Measurements from ENCODE around the gene THAP8.

THAP8 gene

GRCh38 chr19:36093687-36094086, 39.6 kb upstream of the THAP8 start:
- DNase-seq (ENCODE audit: extremely low spot score) = no peak
- POLR2A ChIA-PET = no interaction called here
- CTCF ChIA-PET = no interaction called here
- TF ChIP-seq FOXK2 (IDR thresholded peaks at IDR 0.05) = no peak
- no peak for TF ChIP-seq L3MBTL2 (conservative IDR thresholded peaks at IDR 0.05)
- TF ChIP-seq LEF1 (IDR thresholded peaks at IDR 0.05; ENCODE audit: borderline replicate concordance) = no peak
- no peak for TF ChIP-seq TARDBP (IDR thresholded peaks at IDR 0.05)
- TF ChIP-seq SP1 (IDR thresholded peaks at IDR 0.05) = no peak
- no peak for TF ChIP-seq ELF4 (IDR thresholded peaks at IDR 0.05)

GRCh38 chr19:36093146-36093662, 39.1 kb upstream of the THAP8 start:
- TF ChIP-seq FOXA1 (IDR thresholded peaks at IDR 0.05) = no peak
- TF ChIP-seq L3MBTL2 (conservative IDR thresholded peaks at IDR 0.05) = no peak
- TF ChIP-seq CTBP1 (IDR thresholded peaks at IDR 0.05; ENCODE audit: borderline replicate concordance) = no peak
- TF ChIP-seq FOXK2 (IDR thresholded peaks at IDR 0.05) = no peak
- no peak for TF ChIP-seq FOXM1 (IDR thresholded peaks at IDR 0.05; ENCODE audit: borderline replicate concordance)
- no peak for TF ChIP-seq PKNOX1 (IDR thresholded peaks at IDR 0.05)
- no peak for TF ChIP-seq LEF1 (IDR thresholded peaks at IDR 0.05; ENCODE audit: borderline replicate concordance)
- TF ChIP-seq ARNT (IDR thresholded peaks at IDR 0.05) = no peak
- TF ChIP-seq ELF4 (IDR thresholded peaks at IDR 0.05) = no peak
- TF ChIP-seq SUZ12 (IDR thresholded peaks at IDR 0.05) = no peak
- TF ChIP-seq ZNF384 (IDR thresholded peaks at IDR 0.05) = no peak
- TF ChIP-seq NFRKB (IDR thresholded peaks at IDR 0.05) = no peak
- TF ChIP-seq TARDBP (IDR thresholded peaks at IDR 0.05) = no peak
- no peak for TF ChIP-seq BHLHE40 (IDR thresholded peaks at IDR 0.05; ENCODE audit: borderline replicate concordance)
- TF ChIP-seq HDGF (IDR thresholded peaks at IDR 0.05; ENCODE audit: borderline replicate concordance) = no peak
- ChIA-PET CTCF (no interaction called here), POLR2A (no interaction called here)
- no peak for DNase-seq (ENCODE audit: extremely low spot score)

GRCh38 chr19:36092566-36092965, 38.5 kb upstream of the THAP8 start:
- TF ChIP-seq SUZ12 (IDR thresholded peaks at IDR 0.05) = no peak
- no peak for TF ChIP-seq FOXK2 (IDR thresholded peaks at IDR 0.05)
- no peak for TF ChIP-seq FOXA1 (IDR thresholded peaks at IDR 0.05)
- no peak for TF ChIP-seq ELF4 (IDR thresholded peaks at IDR 0.05)
- no peak for TF ChIP-seq CTBP1 (IDR thresholded peaks at IDR 0.05; ENCODE audit: borderline replicate concordance)
- TF ChIP-seq SP1 (IDR thresholded peaks at IDR 0.05) = no peak
- no peak for TF ChIP-seq HDGF (IDR thresholded peaks at IDR 0.05; ENCODE audit: borderline replicate concordance)
- TF ChIP-seq L3MBTL2 (conservative IDR thresholded peaks at IDR 0.05) = no peak
- TF ChIP-seq NFRKB (IDR thresholded peaks at IDR 0.05) = no peak
- TF ChIP-seq FOXM1 (IDR thresholded peaks at IDR 0.05; ENCODE audit: borderline replicate concordance) = no peak
- no peak for TF ChIP-seq TARDBP (IDR thresholded peaks at IDR 0.05)
- no peak for TF ChIP-seq ARNT (IDR thresholded peaks at IDR 0.05)
- TF ChIP-seq BHLHE40 (IDR thresholded peaks at IDR 0.05; ENCODE audit: borderline replicate concordance) = no peak
- TF ChIP-seq ZNF384 (IDR thresholded peaks at IDR 0.05) = no peak
- no peak for TF ChIP-seq PKNOX1 (IDR thresholded peaks at IDR 0.05)
- TF ChIP-seq LEF1 (IDR thresholded peaks at IDR 0.05; ENCODE audit: borderline replicate concordance) = no peak
- CTCF ChIA-PET = no interaction called here
- no peak for DNase-seq (ENCODE audit: extremely low spot score)
- POLR2A ChIA-PET = no interaction called here

GRCh38 chr19:36090910-36091695, 37.0 kb upstream of the THAP8 start:
- TF ChIP-seq ZNF384 (IDR thresholded peaks at IDR 0.05) = no peak
- no peak for TF ChIP-seq CTBP1 (IDR thresholded peaks at IDR 0.05; ENCODE audit: borderline replicate concordance)
- TF ChIP-seq FOXM1 (IDR thresholded peaks at IDR 0.05; ENCODE audit: borderline replicate concordance) = no peak
- TF ChIP-seq L3MBTL2 (conservative IDR thresholded peaks at IDR 0.05) = no peak
- DNase-seq (ENCODE audit: extremely low spot score) = no peak
- ChIA-PET CTCF (no interaction called here), POLR2A (interaction anchor here (0.7 to 1.4 kb wide), 3 partner anchors 16 to 37 kb away, joined by 3 to 5 read pairs (median 3); partner anchors contain the start of genes POLR2I and TBCB)

- POLR2A ChIA-PET = interaction anchor here (1.4 kb wide), 1 partner anchor 25 kb away, joined by 4 read pairs; the partner anchor contains the start of gene POLR2I
- CTCF ChIA-PET = no interaction called here
- TF ChIP-seq TARDBP (IDR thresholded peaks at IDR 0.05) (no peak), SP1 (IDR thresholded peaks at IDR 0.05) (no peak)
Measured at GRCh38 chr19:36089847-36090246, 35.8 kb upstream of the THAP8 start.

GRCh38 chr19:36086326-36086725, 32.2 kb upstream of the THAP8 start:
- TF ChIP-seq PKNOX1 (IDR thresholded peaks at IDR 0.05) (no peak), ELF4 (IDR thresholded peaks at IDR 0.05) (no peak), CTBP1 (IDR thresholded peaks at IDR 0.05; ENCODE audit: borderline replicate concordance) (no peak), L3MBTL2 (conservative IDR thresholded peaks at IDR 0.05) (no peak), TARDBP (IDR thresholded peaks at IDR 0.05) (no peak), FOXK2 (IDR thresholded peaks at IDR 0.05) (no peak), ZNF384 (IDR thresholded peaks at IDR 0.05) (no peak), FOXA1 (IDR thresholded peaks at IDR 0.05) (no peak), FOXM1 (IDR thresholded peaks at IDR 0.05; ENCODE audit: borderline replicate concordance) (no peak), HDGF (IDR thresholded peaks at IDR 0.05; ENCODE audit: borderline replicate concordance) (no peak), SUZ12 (IDR thresholded peaks at IDR 0.05) (no peak), BHLHE40 (IDR thresholded peaks at IDR 0.05; ENCODE audit: borderline replicate concordance) (no peak), ARNT (IDR thresholded peaks at IDR 0.05) (no peak), SP1 (IDR thresholded peaks at IDR 0.05) (no peak)
- no peak for DNase-seq (ENCODE audit: extremely low spot score)
- POLR2A ChIA-PET = no interaction called here
- CTCF ChIA-PET = no interaction called here

More at GRCh38 chr19:36089847-36090246, 35.8 kb upstream of the THAP8 start:
- DNase-seq (ENCODE audit: extremely low spot score) = no peak
